Fibroblast of the aortic adventitia (primary cell): ENCODE measurements around the gene PPTC7. TPM values are rescaled to one million over a fixed set of nuclear protein-coding genes. Genes with fewer than 3 reads are reported as not detected.

Source experiments
- DNase-seq: peaks from one replicate; pipeline ENCODE4 v3.0.0-alpha.2; 2010; ENCODE audit warnings: low read depth
- H3K4me3 ChIP-seq: 2 replicates; pipeline ENCODE4 v1.5.1; 2011; ENCODE audit warnings: low read depth, mild to moderate bottlenecking, control low read depth, low read length, moderate library complexity
- CTCF ChIP-seq: IDR thresholded peaks from 2 replicates; pipeline ENCODE4 v1.5.1; 2011; ENCODE audit warnings: mild to moderate bottlenecking, low read length, control low read depth, inconsistent platforms; ENCODE audit not compliant: insufficient read depth
- small RNA-seq: library from RNA; depleted of rRNA; stranded (forward); fragments of <200 nt; gene quantifications from one replicate; pipeline ENCODE3, GENCODE V24; 2012
- total RNA-seq: library from RNA; depleted of rRNA; stranded (reverse); fragments of >200 nt; gene quantifications from 2 replicates; pipeline ENCODE4 v1.2.3, GENCODE V29; 2012; ENCODE audit warnings: low replicate concordance

PPTC7 gene
- total RNA-seq, 1 donor = 11.9 TPM

GRCh38 chr12:110498984-110499706 lies 84.0 kb downstream of the PPTC7 start:
- peak; percentile 30 for DNase-seq
- H3K4me3 ChIP-seq = no peak overlapping the region
- TF ChIP-seq CTCF = no peak

Small RNA genes lying within 50 kb of the gene (small RNA-seq; reads per million reads assigned to genes)
- gene RF00278 (not detected), gene RN7SL387P (not detected)

Other genes with a start within 250 kb of the PPTC7 start
- gene ANAPC7, start 179.6 kb downstream of the PPTC7 start, total RNA-seq = 25.8 and 41.0 TPM in 2 replicates
- gene ARPC3, start 133.0 kb downstream of the PPTC7 start, total RNA-seq = 289 and 391 TPM in 2 replicates
- gene GPN3, start 115.1 kb downstream of the PPTC7 start, total RNA-seq = 15.9 and 27.4 TPM in 2 replicates
- 16.4 and 17.4 TPM in 2 replicates for gene FAM216A, start 114.5 kb downstream of the PPTC7 start, total RNA-seq
- gene VPS29, start 81.2 kb downstream of the PPTC7 start, total RNA-seq = 83.2 and 88.9 TPM in 2 replicates
- gene RAD9B, start 81.0 kb downstream of the PPTC7 start, total RNA-seq = 2.3 and 5.5 TPM in 2 replicates
- gene TCTN1, start 30.8 kb upstream of the PPTC7 start, total RNA-seq = 46.3 and 80.4 TPM in 2 replicates
- 0.74 and 2.6 TPM in 2 replicates for gene HVCN1, start 105.8 kb upstream of the PPTC7 start, total RNA-seq
- 130 and 213 TPM in 2 replicates for gene PPP1CC, start 159.6 kb upstream of the PPTC7 start, total RNA-seq